Psoas muscle (tissue), 8 donors: ENCODE results near the gene CHRNA1. TPM values are rescaled to one million over a fixed set of nuclear protein-coding genes. Genes with fewer than 3 reads are reported as not detected.
A peak's percentile ranks its signal among the peaks of the same experiment; 100 is the strongest.

Source experiments
- ATAC-seq, 4 donors: fragments of 200-7000 bp; cut with Tn5 transposase; one replicate each; pipeline ENCODE4 v1.9.1; 2020; ENCODE audit warnings: moderate library complexity in 3 of 4, mild to moderate bottlenecking in 2 of 4
- DNase-seq, 2 donors: peaks; one replicate each; pipeline ENCODE4 v3.0.0-alpha.2; 2020
- H3K27ac ChIP-seq: fragments of 200-600 bp; one replicate; pipeline ENCODE4 v1.8.0; 2022
- H3K27me3 ChIP-seq, 3 donors: fragments of 200-600 bp in 1 of 3; one replicate each; pipeline versions ENCODE4 v1.6.1 to v1.8.0; 2013 to 2022; ENCODE audit warnings: low read length in 2 of 3, mild to moderate bottlenecking in 2 of 3, moderate library complexity in 1 of 3; ENCODE audit not compliant: insufficient read depth in 3 of 3
- H3K36me3 ChIP-seq, 2 donors: fragments of 200-600 bp in 1 of 2; one replicate each; pipeline versions ENCODE4 v1.6.1 to v1.8.0; 2013 to 2022; ENCODE audit warnings: low read depth in 1 of 2, mild to moderate bottlenecking in 1 of 2, moderate library complexity in 1 of 2; ENCODE audit not compliant: insufficient read depth in 1 of 2
- H3K4me1 ChIP-seq: fragments of 200-600 bp; one replicate; pipeline ENCODE4 v1.8.0; 2022
- H3K4me3 ChIP-seq: fragments of 200-600 bp; one replicate; pipeline ENCODE4 v1.8.0; 2022; ENCODE audit warnings: mild to moderate bottlenecking
- H3K9me3 ChIP-seq: fragments of 200-600 bp; one replicate; pipeline ENCODE4 v1.8.0; 2022
- WGBS, 3 donors: extraction: QIAGEN DNeasy Blood & Tissue Kit; methylation state at CpG; one replicate each; pipeline versions ENCODE4 v1.1.6 to v1.1.7; 2013; 5-methylcytosine and 5-hydroxymethylcytosine counted together
- intact Hi-C, 2 donors: fragments of 100-400 bp; cut with DNase I; formaldehyde crosslinking; loops; one replicate each; pipeline versions ENCODE4 v1.11.0 to v1.14.2; 2022
- polyA plus RNA-seq, 3 donors: library from polyadenylated mRNA; stranded (reverse); fragments of 200-250 nt; gene quantifications; one replicate each; pipeline ENCODE4 v1.2.3, GENCODE V29; 2013
- total RNA-seq, 4 donors: library from RNA; stranded (reverse); fragmentation: NEBNext Ultra II Directional in 2 of 4; extraction: Animal tissue kit (Norgen Biotek cat#: 25700) in 2 of 4; gene quantifications; one replicate each; pipeline versions ENCODE4 v1.2.1 to v1.2.4, GENCODE V29; 2021 to 2023
- TF ChIP-seq, protein P1 (sequence below): fragments of 200-600 bp; IDR thresholded peaks from one replicate; pipeline ENCODE4 v1.8.0; 2022; ENCODE audit warnings: antibody characterized with exemption
- donor health status: healthy with polysubstance abuse.
- donor health status: DM: no; HTN: no; CAD: no; lungs with moderate emphysema.
- donor health status: Bipolar disorder and iron deficiency.
- donor health status: healthy.
- donor health status: DM: yes; HTN: yes; CAD: no.
- donor health status: DM: no; HTN: no; CAD: no.
- donor health status: DM: no; HTN: no; CAD: no.
- donor health status: DM: yes; HTN: yes; CAD: no.

Gene CHRNA1
- total and polyA plus RNA-seq, 7 donors = 31.7 to 278 (median 123) TPM

DNA sequence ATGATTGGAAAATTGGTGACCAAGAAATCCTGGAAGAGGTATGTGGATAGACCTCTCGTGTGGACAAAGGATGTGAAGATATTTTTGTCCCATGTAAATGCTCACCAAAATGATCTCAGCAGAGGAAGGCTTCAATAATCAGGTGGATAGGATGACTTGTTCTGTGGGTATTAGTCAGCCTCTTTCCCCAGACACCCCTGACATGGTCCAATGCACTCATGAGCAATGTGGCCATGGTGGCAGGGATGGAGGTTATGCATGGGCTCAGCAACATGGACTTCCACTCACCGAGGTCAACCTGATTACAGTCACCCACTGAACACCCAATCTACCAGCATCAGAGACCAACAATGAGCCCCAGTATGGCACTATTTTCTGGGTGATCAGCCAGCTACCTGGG lies 20.2 kb downstream of the CHRNA1 start:
- no peak for DNase-seq
- Histone ChIP-seq H3K36me3 (peaks cover 0 to 33% of the 10 kb centered on the region in 2 donors), H3K4me1 (no peaks in the 10 kb centered on the region), H3K9me3 (no peaks in the 10 kb centered on the region), H3K27ac (no peak overlapping the region), H3K27me3 (no peaks in the 10 kb centered on the region), H3K4me3 (no peak overlapping the region)
- ATAC-seq = peak in 2 of 4 donors; percentile 17 to 27
- TF ChIP-seq, protein P1, sequence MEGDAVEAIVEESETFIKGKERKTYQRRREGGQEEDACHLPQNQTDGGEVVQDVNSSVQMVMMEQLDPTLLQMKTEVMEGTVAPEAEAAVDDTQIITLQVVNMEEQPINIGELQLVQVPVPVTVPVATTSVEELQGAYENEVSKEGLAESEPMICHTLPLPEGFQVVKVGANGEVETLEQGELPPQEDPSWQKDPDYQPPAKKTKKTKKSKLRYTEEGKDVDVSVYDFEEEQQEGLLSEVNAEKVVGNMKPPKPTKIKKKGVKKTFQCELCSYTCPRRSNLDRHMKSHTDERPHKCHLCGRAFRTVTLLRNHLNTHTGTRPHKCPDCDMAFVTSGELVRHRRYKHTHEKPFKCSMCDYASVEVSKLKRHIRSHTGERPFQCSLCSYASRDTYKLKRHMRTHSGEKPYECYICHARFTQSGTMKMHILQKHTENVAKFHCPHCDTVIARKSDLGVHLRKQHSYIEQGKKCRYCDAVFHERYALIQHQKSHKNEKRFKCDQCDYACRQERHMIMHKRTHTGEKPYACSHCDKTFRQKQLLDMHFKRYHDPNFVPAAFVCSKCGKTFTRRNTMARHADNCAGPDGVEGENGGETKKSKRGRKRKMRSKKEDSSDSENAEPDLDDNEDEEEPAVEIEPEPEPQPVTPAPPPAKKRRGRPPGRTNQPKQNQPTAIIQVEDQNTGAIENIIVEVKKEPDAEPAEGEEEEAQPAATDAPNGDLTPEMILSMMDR = no peak
- WGBS, 3 donors = 88 to 100% (median 96%) methylated on average over 2 of the region's 2 CpGs
- intact Hi-C loops = no loop called here

DNA sequence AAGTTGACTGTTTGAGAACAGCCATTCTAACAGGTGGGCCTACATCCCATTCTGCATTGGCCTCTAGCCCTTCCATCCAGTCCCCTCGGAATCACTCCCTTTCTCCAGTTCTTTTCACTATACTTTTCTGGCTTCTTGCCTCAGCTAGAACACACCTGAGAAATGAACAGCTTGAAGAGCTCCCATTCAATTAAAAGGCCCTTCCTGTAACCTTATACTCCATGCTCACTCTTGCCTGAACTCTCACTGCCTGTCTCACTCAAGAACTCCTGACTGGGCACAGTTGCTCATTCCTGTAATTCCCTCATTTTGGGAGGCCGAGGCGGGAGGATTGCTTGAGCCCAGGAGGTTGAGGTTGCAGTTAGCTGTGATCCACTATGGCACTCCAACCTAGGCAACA lies 23.6 kb downstream of the CHRNA1 start:
- DNase-seq = no peak
- ATAC-seq = no peak
- whole genome bisulfite sequencing, 3 donors = 86 to 92% (median 91%) methylated on average over 3 of the region's 3 CpGs
- Histone ChIP-seq H3K4me1 (no peaks in the 10 kb centered on the region), H3K9me3 (no peaks in the 10 kb centered on the region), H3K27me3 (no peaks in the 10 kb centered on the region), H3K4me3 (no peak overlapping the region), H3K27ac (no peak overlapping the region), H3K36me3 (no peaks in the 10 kb centered on the region)
- intact Hi-C loops = no loop called here
- TF ChIP-seq, protein P1 = no peak

DNA sequence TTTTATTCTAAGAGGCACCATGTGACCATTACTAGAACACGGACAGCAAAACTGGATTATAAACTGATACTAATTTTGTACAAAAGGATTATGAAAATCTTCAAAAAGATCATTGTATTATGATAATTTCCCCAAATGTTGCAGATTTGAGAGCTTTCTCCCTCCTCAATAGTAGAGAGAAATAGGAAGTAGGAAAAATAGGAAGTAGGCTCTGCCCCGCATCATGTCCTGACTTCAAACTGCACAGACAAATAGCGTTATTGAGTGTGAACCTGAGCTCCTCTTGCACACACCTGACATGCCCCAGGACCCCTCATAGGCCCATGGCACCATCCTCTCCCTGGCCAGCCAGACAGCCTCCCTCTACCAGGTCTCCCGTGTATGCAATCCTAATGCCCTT lies 25.4 kb downstream of the CHRNA1 start:
- no peaks in the 10 kb centered on the region for H3K27me3 ChIP-seq
- no peak overlapping the region for H3K4me3 ChIP-seq
- DNase-seq = no peak
- no peak for ATAC-seq
- no peaks in the 10 kb centered on the region for H3K36me3 ChIP-seq
- no peak overlapping the region for H3K27ac ChIP-seq
- TF ChIP-seq, protein P1 = no peak
- intact Hi-C loops = no loop called here
- H3K9me3 ChIP-seq = no peaks in the 10 kb centered on the region
- 78 to 80% (median 79%) methylated on average over 4 of the region's 4 CpGs for WGBS, 3 donors
- no peaks in the 10 kb centered on the region for H3K4me1 ChIP-seq

DNA sequence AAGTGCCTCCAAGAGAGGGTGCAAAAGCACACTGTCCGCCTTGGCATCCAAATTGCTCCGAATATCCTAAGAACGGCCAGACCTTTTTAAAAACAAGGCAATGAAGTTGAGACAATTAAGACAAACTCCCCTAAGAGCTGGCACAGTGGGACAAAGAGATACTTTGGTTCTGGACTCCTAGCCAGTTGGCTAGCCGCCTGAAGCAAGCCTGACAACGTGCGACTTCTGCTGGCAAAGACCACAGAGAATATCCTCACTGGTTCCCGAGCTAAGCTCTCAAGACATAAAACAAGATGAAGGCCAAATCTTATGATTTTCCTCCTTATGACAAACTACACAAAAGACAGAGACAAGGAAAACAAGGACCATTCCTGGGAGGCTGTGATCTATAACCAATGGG lies 32.7 kb downstream of the CHRNA1 start:
- Histone ChIP-seq H3K36me3 (no peaks in the 10 kb centered on the region), H3K4me3 (no peak overlapping the region), H3K27ac (no peak overlapping the region), H3K4me1 (peaks cover 4% of the 10 kb centered on the region), H3K9me3 (no peaks in the 10 kb centered on the region), H3K27me3 (peaks cover 0 to 33% (median 9%) of the 10 kb centered on the region in 3 donors)
- ATAC-seq (no peak), DNase-seq (no peak)
- WGBS, 3 donors = 48 to 63% (median 54%) methylated on average over 7 of the region's 7 CpGs
- TF ChIP-seq, protein P1 = no peak
- intact Hi-C loops = no loop called here

DNA sequence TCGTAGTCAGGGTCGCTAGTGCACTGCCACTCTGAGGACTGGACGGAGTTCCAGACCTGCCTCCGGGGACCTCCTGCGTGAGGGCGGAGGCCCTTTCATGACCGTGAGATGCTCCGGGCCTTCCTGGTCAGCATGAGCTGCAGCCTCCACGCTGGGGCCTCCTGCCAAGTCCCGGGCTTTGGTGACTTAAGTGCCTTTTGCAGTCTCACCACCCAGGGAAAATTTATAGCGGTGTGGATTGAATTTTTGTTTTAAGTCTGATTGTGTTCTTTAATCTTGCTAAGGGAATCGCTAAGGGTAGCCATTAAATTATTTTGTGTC lies 33.6 kb downstream of the CHRNA1 start:
- Histone ChIP-seq H3K27ac (no peak overlapping the region), H3K4me3 (peak overlapping the region; percentile 59), H3K27me3 (peaks cover 0 to 39% (median 9%) of the 10 kb centered on the region in 3 donors), H3K36me3 (no peaks in the 10 kb centered on the region), H3K4me1 (peaks cover 4% of the 10 kb centered on the region), H3K9me3 (no peaks in the 10 kb centered on the region)
- intact Hi-C loops = no loop called here
- no peak for DNase-seq
- peak in 1 of 4 donors; percentile 10 for ATAC-seq
- WGBS, 3 donors = 51 to 61% (median 58%) methylated on average over 12 of the region's 12 CpGs
- TF ChIP-seq, protein P1 = no peak
